ENCODE measurements around the gene DLG2. TPM values are rescaled to one million over a fixed set of nuclear protein-coding genes. Genes with fewer than 3 reads are reported as not detected.

The DLG2 gene
- total and polyA plus RNA-seq, 11 donors = 2.4 to 13.9 (median 7.1) TPM

DNA sequence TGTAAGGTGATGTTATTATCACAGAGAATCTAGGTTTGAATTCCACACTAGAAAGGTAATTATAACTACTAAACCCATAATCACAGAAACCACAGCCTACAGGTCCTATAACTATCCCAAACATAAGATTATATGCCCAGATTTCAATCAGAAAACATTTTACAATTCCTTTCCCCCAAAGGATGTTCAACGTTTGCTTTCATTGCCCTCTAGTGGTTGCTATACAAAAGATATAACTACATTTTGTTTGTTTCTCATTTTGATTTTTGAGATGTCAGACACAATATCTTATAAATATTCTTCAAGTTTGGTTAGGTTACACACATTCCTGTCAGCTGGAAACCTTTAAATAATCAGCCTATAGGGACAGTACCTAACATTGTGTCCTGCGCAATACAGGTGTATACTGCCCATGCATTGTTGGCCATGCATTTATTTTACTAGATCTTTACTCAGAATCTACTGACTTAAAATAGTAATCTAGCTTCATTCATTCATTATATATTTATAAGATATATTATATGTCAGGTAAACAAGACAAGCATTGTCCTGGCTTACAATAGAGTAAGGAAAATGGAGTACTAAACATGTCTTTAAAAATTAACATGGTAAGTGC lies 1810.5 kb downstream of the DLG2 start:
- Histone ChIP-seq H3K4me1 (no peaks in the 10 kb centered on the region), H3K27me3 (no peaks in the 10 kb centered on the region), H3K4me3 (no peak overlapping the region), H3K27ac (no peak overlapping the region), H3K9me3 (no peaks in the 10 kb centered on the region), H3K36me3 (no peaks in the 10 kb centered on the region)
- DNase-seq = no peak
- TF ChIP-seq POLR2A (IDR thresholded peaks at IDR 0.05) = no peak
- TF ChIP-seq, protein P1, sequence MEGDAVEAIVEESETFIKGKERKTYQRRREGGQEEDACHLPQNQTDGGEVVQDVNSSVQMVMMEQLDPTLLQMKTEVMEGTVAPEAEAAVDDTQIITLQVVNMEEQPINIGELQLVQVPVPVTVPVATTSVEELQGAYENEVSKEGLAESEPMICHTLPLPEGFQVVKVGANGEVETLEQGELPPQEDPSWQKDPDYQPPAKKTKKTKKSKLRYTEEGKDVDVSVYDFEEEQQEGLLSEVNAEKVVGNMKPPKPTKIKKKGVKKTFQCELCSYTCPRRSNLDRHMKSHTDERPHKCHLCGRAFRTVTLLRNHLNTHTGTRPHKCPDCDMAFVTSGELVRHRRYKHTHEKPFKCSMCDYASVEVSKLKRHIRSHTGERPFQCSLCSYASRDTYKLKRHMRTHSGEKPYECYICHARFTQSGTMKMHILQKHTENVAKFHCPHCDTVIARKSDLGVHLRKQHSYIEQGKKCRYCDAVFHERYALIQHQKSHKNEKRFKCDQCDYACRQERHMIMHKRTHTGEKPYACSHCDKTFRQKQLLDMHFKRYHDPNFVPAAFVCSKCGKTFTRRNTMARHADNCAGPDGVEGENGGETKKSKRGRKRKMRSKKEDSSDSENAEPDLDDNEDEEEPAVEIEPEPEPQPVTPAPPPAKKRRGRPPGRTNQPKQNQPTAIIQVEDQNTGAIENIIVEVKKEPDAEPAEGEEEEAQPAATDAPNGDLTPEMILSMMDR (IDR thresholded peaks at IDR 0.05) = peak; percentile 24 to 60 (median 50)
- no peak for ATAC-seq
- WGBS, 4 donors = 45 to 47% (median 46%) methylated on average over 2 of the region's 2 CpGs
- intact Hi-C loops (cut with DNase I) = loop anchor here (5.0 to 10.0 kb wide), 10 partner anchors 58 to 1102 kb away; partner anchors contain the start of genes DDIAS (in 3 of the 10), PRCP (in 3 of the 10) and CCDC90B (in 1 of the 10)

DNA sequence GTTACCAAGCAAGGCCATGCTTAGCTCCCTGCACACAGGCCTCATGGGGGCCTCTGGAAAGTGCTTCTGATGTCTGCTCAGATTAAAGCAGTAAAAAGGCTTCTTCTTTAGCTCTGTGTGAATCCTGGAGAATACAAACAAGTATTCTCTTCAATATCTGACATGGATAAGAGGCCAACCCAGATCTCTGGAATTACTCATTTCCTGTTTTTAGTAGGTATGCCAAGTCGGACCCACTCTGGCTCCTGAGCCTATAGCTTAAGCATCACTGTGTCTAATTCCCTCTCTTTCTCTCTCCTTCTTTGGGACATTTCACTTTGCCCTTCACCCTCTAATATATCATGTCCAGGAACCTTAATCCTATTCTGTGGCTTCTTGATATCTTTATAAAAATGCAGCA lies 1811.4 kb downstream of the DLG2 start:
- Histone ChIP-seq H3K36me3 (no peaks in the 10 kb centered on the region), H3K27ac (no peak overlapping the region), H3K9me3 (no peaks in the 10 kb centered on the region), H3K4me3 (no peak overlapping the region), H3K4me1 (no peaks in the 10 kb centered on the region), H3K27me3 (no peaks in the 10 kb centered on the region)
- no peak for DNase-seq
- intact Hi-C loops (cut with DNase I) = loop anchor here (5.0 to 10.0 kb wide), 10 partner anchors 59 to 1101 kb away; partner anchors contain the start of genes DDIAS (in 3 of the 10), PRCP (in 3 of the 10) and CCDC90B (in 1 of the 10)
- TF ChIP-seq, protein P1 (IDR thresholded peaks at IDR 0.05) = no peak
- TF ChIP-seq POLR2A (IDR thresholded peaks at IDR 0.05) = no peak
- ATAC-seq = no peak
- 41 to 60% (median 47%) methylated on average over 1 of the region's 1 CpG for WGBS, 4 donors

DNA sequence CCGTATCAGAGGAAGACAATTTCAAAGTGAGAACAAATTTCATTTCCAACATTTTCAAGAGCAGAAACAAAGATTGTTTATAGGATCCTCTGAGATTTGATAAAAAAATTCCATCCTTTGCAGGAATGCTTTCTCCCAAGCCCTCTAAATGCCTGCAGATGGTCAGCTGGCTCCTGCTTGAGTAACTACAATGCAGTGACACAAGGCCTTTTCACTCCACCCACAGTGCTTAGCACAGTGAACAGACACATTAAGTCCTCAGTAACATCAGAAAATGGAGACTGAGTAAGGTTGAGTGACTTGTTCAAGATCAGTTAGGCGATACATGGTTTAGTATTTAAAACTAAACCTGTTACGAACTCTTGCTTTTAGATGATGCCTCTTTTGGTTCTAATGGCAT lies 1813.8 kb downstream of the DLG2 start:
- no peaks in the 10 kb centered on the region for H3K9me3 ChIP-seq
- H3K4me3 ChIP-seq = no peak overlapping the region
- ATAC-seq (no peak), DNase-seq (no peak)
- TF ChIP-seq, protein P1 (IDR thresholded peaks at IDR 0.05) = no peak
- no peak for TF ChIP-seq POLR2A (IDR thresholded peaks at IDR 0.05)
- no peak overlapping the region for H3K27ac ChIP-seq
- H3K4me1 ChIP-seq = no peaks in the 10 kb centered on the region
- intact Hi-C loops (cut with DNase I) = loop anchor here in 7 of 10 donors (5.0 to 10.0 kb wide), 6 partner anchors 62 to 1098 kb away; partner anchors contain the start of genes DDIAS (in 3 of the 7) and PRCP (in 3 of the 7)
- H3K36me3 ChIP-seq = no peaks in the 10 kb centered on the region
- 77 to 90% (median 88%) methylated on average over 3 of the region's 3 CpGs for WGBS, 4 donors
- H3K27me3 ChIP-seq = no peaks in the 10 kb centered on the region

DNA sequence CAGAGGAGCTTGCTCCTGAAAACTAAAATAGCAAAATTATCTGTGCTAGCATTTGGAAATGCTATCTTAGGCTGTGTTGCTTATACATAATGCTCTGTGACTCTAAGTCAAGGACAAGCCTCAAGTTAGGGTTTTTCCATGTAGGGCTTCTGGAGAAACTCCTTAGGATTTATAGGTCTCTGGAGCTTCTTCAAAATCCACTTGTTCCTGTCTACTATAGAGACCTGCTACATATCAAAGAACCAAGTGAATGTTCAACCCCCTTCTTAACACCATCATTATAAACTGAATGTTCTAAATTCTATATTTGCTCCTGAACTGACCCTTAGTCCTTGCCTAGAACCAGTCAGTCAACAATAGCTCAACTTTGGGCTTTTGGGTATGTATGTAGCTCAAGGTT lies 1817.9 kb downstream of the DLG2 start:
- Histone ChIP-seq H3K36me3 (no peaks in the 10 kb centered on the region), H3K4me3 (no peak overlapping the region), H3K27me3 (no peaks in the 10 kb centered on the region), H3K9me3 (no peaks in the 10 kb centered on the region), H3K27ac (no peak overlapping the region), H3K4me1 (no peaks in the 10 kb centered on the region)
- no peak for TF ChIP-seq POLR2A (IDR thresholded peaks at IDR 0.05)
- TF ChIP-seq, protein P1 (IDR thresholded peaks at IDR 0.05) = no peak
- intact Hi-C loops (cut with DNase I) = no loop called here
- ATAC-seq (no peak), DNase-seq (no peak)
